Lower leg skin (tissue), 3 donors: ENCODE results near the gene LRBA.

Experiments
- CTCF ChIP-seq, 3 donors: fragments of 450-650 bp; IDR thresholded peaks; one replicate each; pipeline ENCODE4 v1.5.1; 2016; ENCODE audit warnings: antibody characterized with exemption in 3 of 3, mild to moderate bottlenecking in 3 of 3, moderate library complexity in 2 of 3
- POLR2A ChIP-seq, 2 donors: fragments of 450-650 bp; IDR thresholded peaks; one replicate each; pipeline ENCODE4 v1.6.1; 2016 to 2017; ENCODE audit warnings: antibody characterized with exemption in 2 of 2, mild to moderate bottlenecking in 1 of 2, moderate library complexity in 1 of 2

- no peak for TF ChIP-seq CTCF (IDR thresholded peaks at IDR 0.05)
- no peak for TF ChIP-seq POLR2A (IDR thresholded peaks at IDR 0.05)
Measured at GRCh38 chr4:150782921-150783320, 232.2 kb downstream of the LRBA start.
